Endothelial cell of umbilical vein (primary cell): Measurements from ENCODE around the gene FOXO6. TPM values are rescaled to one million over a fixed set of nuclear protein-coding genes. Genes with fewer than 3 reads are reported as not detected.

Experiments
- BruUV-seq: library from RNA; stranded (reverse); fragments of 400-500 nt; replicated peaks from 2 replicates; lab custom pipeline; 2021; lab: Mats Ljungman, UMichigan
- CTCF ChIA-PET: fragments of 300-600, 350-600 bp; sonication (Branson Sonifier 250); formaldehyde crosslinking; loops from one replicate; lab custom pipeline; 2021; ENCODE audit warnings: antibody characterized with exemption, inconsistent platforms; lab: Charles Lee
- POLR2A ChIA-PET: fragments of 300-600, 350-600 bp; sonication (Branson Sonifier 250); formaldehyde crosslinking; loops from one replicate; lab custom pipeline; 2021; ENCODE audit warnings: antibody characterized with exemption, inconsistent platforms; lab: Charles Lee
- DNase-seq: peaks from one replicate; pipeline ENCODE4 v3.0.0-alpha.2; 2011; ENCODE audit warnings: low read depth, low spot score
- FAIRE-seq: peaks from 2 replicates; lab custom pipeline; 2011; peaks lifted over from hg19 to GRCh38; lab: Jason Lieb, UNC
- H2AFZ ChIP-seq: 2 replicates; pipeline ENCODE4 v1.6.0; 2012; ENCODE audit warnings: low read depth, low read length, control low read depth, inconsistent platforms
- H3K27ac ChIP-seq: 2 replicates; pipeline ENCODE4 v1.5.1; 2011; ENCODE audit warnings: low read depth, mild to moderate bottlenecking, control low read depth, low read length, moderate library complexity; ENCODE audit not compliant: insufficient read depth
- H3K27me3 ChIP-seq, 2 experiments: 2 replicates each; pipeline versions ENCODE4 v1.6.0 to v1.6.1; 2011; ENCODE audit warnings: low read length in 2 of 2, mixed read lengths in 1 of 2; ENCODE audit not compliant: control insufficient read depth in 2 of 2, insufficient read depth in 2 of 2
- H3K36me3 ChIP-seq, 2 experiments: 2 replicates in 1 of 2; 3 replicates in 1 of 2; pipeline ENCODE4 v1.5.1; 2011; ENCODE audit warnings: low read length in 2 of 2, mild to moderate bottlenecking in 1 of 2, moderate library complexity in 1 of 2; ENCODE audit not compliant: control insufficient read depth in 2 of 2, insufficient read depth in 2 of 2; ENCODE audit errors: extremely low read depth in 1 of 2
- H3K4me1 ChIP-seq: 3 replicates; pipeline ENCODE4 v1.5.1; 2011; ENCODE audit warnings: mild to moderate bottlenecking, low read length; ENCODE audit not compliant: control insufficient read depth, insufficient read depth; ENCODE audit errors: extremely low read depth
- H3K4me2 ChIP-seq: 2 replicates; pipeline ENCODE4 v1.6.1; 2011; ENCODE audit warnings: low read length, control low read depth, mixed read lengths; ENCODE audit not compliant: insufficient read depth
- H3K4me3 ChIP-seq, 3 experiments: fragments of 200-600 bp in 1 of 3; sonication (generic), shearing (Covaris generic) in 1 of 3; replicated peaks in 1 of 3; 2 replicates each; pipeline ENCODE4 v1.5.1; 2011 to 2016; ENCODE audit warnings: control low read depth in 3 of 3, low read length in 3 of 3, mild to moderate bottlenecking in 2 of 3, inconsistent platforms in 1 of 3, low read depth in 1 of 3, moderate library complexity in 1 of 3; ENCODE audit not compliant: insufficient read depth in 1 of 3
- H3K79me2 ChIP-seq: 2 replicates; pipeline ENCODE4 v1.6.0; 2012; ENCODE audit warnings: low read length, inconsistent platforms; ENCODE audit not compliant: control insufficient read depth, insufficient read depth
- H3K9ac ChIP-seq: replicated peaks from 2 replicates; pipeline ENCODE3; 2011; ENCODE audit warnings: low read length, control low read depth; ENCODE audit not compliant: insufficient read depth; ENCODE audit errors: extremely low read depth
- H3K9me1 ChIP-seq: replicated peaks from 3 replicates; pipeline ENCODE4 v1.6.0; 2011; ENCODE audit warnings: mild to moderate bottlenecking, low read length; ENCODE audit not compliant: control insufficient read depth, insufficient read depth; ENCODE audit errors: extremely low read depth
- H3K9me3 ChIP-seq: replicated peaks from 2 replicates; pipeline ENCODE4 v1.5.1; 2012; ENCODE audit warnings: low read length, inconsistent platforms; ENCODE audit not compliant: control insufficient read depth, insufficient read depth
- H4K20me1 ChIP-seq: replicated peaks from 2 replicates; pipeline ENCODE3; 2011; ENCODE audit warnings: mild to moderate bottlenecking, low read length; ENCODE audit not compliant: control insufficient read depth, insufficient read depth; ENCODE audit errors: extremely low read depth
- EZH2 ChIP-seq: IDR thresholded peaks from 2 replicates; pipeline ENCODE4 v1.6.1; 2012; ENCODE audit warnings: borderline replicate concordance, low read depth, mild to moderate bottlenecking, moderate library complexity, low read length, inconsistent platforms; ENCODE audit not compliant: severe bottlenecking
- FOS ChIP-seq: IDR thresholded peaks from 2 replicates; pipeline ENCODE4 v1.6.1; 2011; ENCODE audit warnings: mild to moderate bottlenecking, low read length, moderate library complexity, borderline replicate concordance; ENCODE audit not compliant: insufficient read depth
- GATA2 ChIP-seq: IDR thresholded peaks from 2 replicates; pipeline ENCODE4 v1.7.0; 2011; ENCODE audit warnings: low read depth, mild to moderate bottlenecking, moderate library complexity, mixed read lengths, low read length; ENCODE audit not compliant: insufficient read length, insufficient read depth
- JUN ChIP-seq: IDR thresholded peaks from 2 replicates; pipeline ENCODE4 v1.6.1; 2011; ENCODE audit warnings: borderline replicate concordance, low read depth; ENCODE audit not compliant: insufficient read length, insufficient read depth
- MYC ChIP-seq: IDR thresholded peaks from one replicate; pipeline ENCODE4 v1.6.1; 2011; ENCODE audit warnings: mild to moderate bottlenecking, low read depth, low read length
- POLR2A ChIP-seq: IDR thresholded peaks from 2 replicates; pipeline ENCODE4 v1.6.1; 2012; ENCODE audit warnings: low read depth, mild to moderate bottlenecking, control low read depth, low read length
- POLR2AphosphoS5 ChIP-seq: IDR thresholded peaks from 2 replicates; pipeline ENCODE4 v1.6.1; 2012; ENCODE audit warnings: low read depth, mild to moderate bottlenecking, control low read depth, low read length, moderate library complexity; ENCODE audit not compliant: insufficient read depth
- dilution Hi-C: fragments of 300-500 bp; cut with MboI; formaldehyde crosslinking; loops from one replicate; pipeline ENCODE4 v1.15.0; 2019; ENCODE audit warnings: low sequenced_read_pairs; ENCODE audit not compliant: extremely low pct_ligation_motif_present
- intact Hi-C: fragments of 100-400 bp; cut with micrococcal nuclease; formaldehyde crosslinking; loops from one replicate; pipeline ENCODE4 v1.10.0; 2022
- polyA plus RNA-seq, 4 experiments: library from polyadenylated mRNA; depleted of rRNA in 3 of 4; stranded (reverse) in 3 of 4; unstranded in 1 of 4; fragments of >200 nt; gene quantifications; 2 replicates each; pipeline versions ENCODE4 v1.2.1 to v1.2.3, GENCODE V29; 2011 to 2012; ENCODE audit warnings: missing spikeins in 1 of 4
- total RNA-seq: library from RNA; stranded (reverse); gene quantifications from 2 replicates; pipeline ENCODE4 v1.2.3, GENCODE V29; 2021
- TF ChIP-seq, protein P1 (sequence below): IDR thresholded peaks from 2 replicates; pipeline ENCODE4 v1.6.1; 2011; ENCODE audit not compliant: insufficient read depth, insufficient read length
- TF ChIP-seq, protein P2 (sequence below), 2 donors: IDR thresholded peaks; 1 replicate in 1 of 2; 2 replicates in 1 of 2; pipeline ENCODE4 v1.5.1; 2011; ENCODE audit warnings: low read length in 2 of 2, mild to moderate bottlenecking in 2 of 2, moderate library complexity in 2 of 2, control low read depth in 1 of 2, inconsistent platforms in 1 of 2, low read depth in 1 of 2; ENCODE audit not compliant: insufficient read depth in 1 of 2; ENCODE audit errors: extremely low read depth in 1 of 2

Gene FOXO6
- total and polyA plus RNA-seq, 2 donors (not counting 3 experiments of a cell fraction or from before 2014, with no cell fraction given): 0.04 to 0.38 TPM

GRCh38 chr1:41373373-41373772 lies 12.1 kb downstream of the FOXO6 start:
- Histone ChIP-seq H3K4me2 (no peak overlapping the region), H3K9ac (no peak overlapping the region), H3K4me1 (no peaks in the 10 kb centered on the region), H2AFZ (no peak overlapping the region), H4K20me1 (no peaks in the 10 kb centered on the region), H3K4me3 (no peak overlapping the region), H3K27ac (no peak overlapping the region), H3K9me1 (no peaks in the 10 kb centered on the region), H3K79me2 (no peaks in the 10 kb centered on the region), H3K9me3 (no peaks in the 10 kb centered on the region), H3K36me3 (no peaks in the 10 kb centered on the region), H3K27me3 (peaks cover 0 to 3% of the 10 kb centered on the region in 2 experiments)
- intact Hi-C loops: no loop called here
- TF ChIP-seq JUN (no peak), MYC (no peak), POLR2A (no peak), POLR2AphosphoS5 (no peak), EZH2 (no peak), FOS (no peak), GATA2 (no peak)
- TF ChIP-seq, protein P1, sequence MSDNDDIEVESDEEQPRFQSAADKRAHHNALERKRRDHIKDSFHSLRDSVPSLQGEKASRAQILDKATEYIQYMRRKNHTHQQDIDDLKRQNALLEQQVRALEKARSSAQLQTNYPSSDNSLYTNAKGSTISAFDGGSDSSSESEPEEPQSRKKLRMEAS: no peak
- TF ChIP-seq, protein P2, sequence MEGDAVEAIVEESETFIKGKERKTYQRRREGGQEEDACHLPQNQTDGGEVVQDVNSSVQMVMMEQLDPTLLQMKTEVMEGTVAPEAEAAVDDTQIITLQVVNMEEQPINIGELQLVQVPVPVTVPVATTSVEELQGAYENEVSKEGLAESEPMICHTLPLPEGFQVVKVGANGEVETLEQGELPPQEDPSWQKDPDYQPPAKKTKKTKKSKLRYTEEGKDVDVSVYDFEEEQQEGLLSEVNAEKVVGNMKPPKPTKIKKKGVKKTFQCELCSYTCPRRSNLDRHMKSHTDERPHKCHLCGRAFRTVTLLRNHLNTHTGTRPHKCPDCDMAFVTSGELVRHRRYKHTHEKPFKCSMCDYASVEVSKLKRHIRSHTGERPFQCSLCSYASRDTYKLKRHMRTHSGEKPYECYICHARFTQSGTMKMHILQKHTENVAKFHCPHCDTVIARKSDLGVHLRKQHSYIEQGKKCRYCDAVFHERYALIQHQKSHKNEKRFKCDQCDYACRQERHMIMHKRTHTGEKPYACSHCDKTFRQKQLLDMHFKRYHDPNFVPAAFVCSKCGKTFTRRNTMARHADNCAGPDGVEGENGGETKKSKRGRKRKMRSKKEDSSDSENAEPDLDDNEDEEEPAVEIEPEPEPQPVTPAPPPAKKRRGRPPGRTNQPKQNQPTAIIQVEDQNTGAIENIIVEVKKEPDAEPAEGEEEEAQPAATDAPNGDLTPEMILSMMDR (IDR thresholded peaks at IDR 0.05; ENCODE audit: extremely low read depth in 1 of 2, insufficient read depth in 1 of 2, low read depth in 1 of 2, low read length in 2 of 2): no peak
- BruUV-seq: no TSS peak
- no peak for FAIRE-seq
- ChIA-PET POLR2A (no interaction called here), CTCF (interaction anchor here (0.8 kb wide), 1 partner anchor 32 kb away, joined by 3 read pairs; no protein-coding TSS in a partner anchor)
- no peak for DNase-seq
- dilution Hi-C loops: no loop called here
